OCI-LY1 (cell line): ENCODE measurements around the gene GDA.

ENCODE experiments used
- CTCF ChIP-seq: fragments of 200-600 bp; sonication (generic), shearing (Covaris generic); IDR thresholded peaks from 2 replicates; pipeline ENCODE4 v1.5.1; 2017; ENCODE audit warnings: mild to moderate bottlenecking, antibody characterized with exemption, low read length, moderate library complexity, mixed read lengths
- EZH2 ChIP-seq: fragments of 200-600 bp; sonication (generic), shearing (Covaris generic); IDR thresholded peaks from 2 replicates; pipeline ENCODE4 v1.8.0; 2017; ENCODE audit warnings: borderline replicate concordance, mixed run types, mild to moderate bottlenecking, antibody characterized with exemption, low read length, moderate library complexity, mixed read lengths

DNA sequence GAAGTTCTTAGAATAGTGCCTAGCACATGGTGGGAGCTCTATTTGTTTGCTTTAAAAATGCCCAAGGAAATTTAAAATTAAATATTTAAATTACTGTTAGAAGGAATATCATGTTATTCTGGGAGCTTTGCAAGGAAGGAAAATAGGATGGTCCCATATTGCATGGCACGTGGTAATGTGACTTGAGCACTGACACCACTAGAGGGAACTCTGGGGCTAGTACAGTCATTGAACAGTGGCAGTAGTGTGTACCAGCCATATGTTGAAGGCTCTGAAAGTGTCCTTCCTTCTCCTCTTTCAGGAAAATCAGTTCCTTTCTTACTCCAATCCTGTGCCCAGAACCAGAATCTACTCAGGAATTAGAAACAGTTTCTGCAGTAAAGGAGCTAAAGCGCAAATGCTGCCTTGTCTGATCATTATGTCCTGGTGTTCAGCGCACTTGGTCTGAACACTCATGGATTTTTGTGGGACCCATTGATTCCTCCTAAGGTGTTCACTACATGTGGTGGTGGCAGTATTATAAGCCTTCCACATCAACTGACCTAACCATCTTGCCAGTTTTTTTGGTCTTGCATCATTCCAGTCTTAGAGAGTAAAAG is 54.1 kb downstream of the GDA start:
- TF ChIP-seq CTCF (peak; percentile 51), EZH2 (no peak)
